HEK293T (cell line): ENCODE measurements around the gene RNF8.

Source experiments
- FOXK2 ChIP-seq: fragments of 450-650 bp; IDR thresholded peaks from 2 replicates; pipeline ENCODE4 v1.6.1; 2016; ENCODE audit warnings: mild to moderate bottlenecking
- ZNF384 ChIP-seq: fragments of 450-650 bp; IDR thresholded peaks from 2 replicates; pipeline ENCODE4 v1.6.1; 2016

- TF ChIP-seq FOXK2 (no peak), ZNF384 (no peak)
These were observed 3.5 kb downstream of the RNF8 start for GRCh38 chr6:37357288-37357687.
